ENCODE results near the gene MCRIP1. TPM values are rescaled to one million over a fixed set of nuclear protein-coding genes. Genes with fewer than 3 reads are reported as not detected.

MCRIP1 gene
- total RNA-seq, 4 donors from 2014 or later = 23.3 to 44.0 (median 33.2) TPM

DNA sequence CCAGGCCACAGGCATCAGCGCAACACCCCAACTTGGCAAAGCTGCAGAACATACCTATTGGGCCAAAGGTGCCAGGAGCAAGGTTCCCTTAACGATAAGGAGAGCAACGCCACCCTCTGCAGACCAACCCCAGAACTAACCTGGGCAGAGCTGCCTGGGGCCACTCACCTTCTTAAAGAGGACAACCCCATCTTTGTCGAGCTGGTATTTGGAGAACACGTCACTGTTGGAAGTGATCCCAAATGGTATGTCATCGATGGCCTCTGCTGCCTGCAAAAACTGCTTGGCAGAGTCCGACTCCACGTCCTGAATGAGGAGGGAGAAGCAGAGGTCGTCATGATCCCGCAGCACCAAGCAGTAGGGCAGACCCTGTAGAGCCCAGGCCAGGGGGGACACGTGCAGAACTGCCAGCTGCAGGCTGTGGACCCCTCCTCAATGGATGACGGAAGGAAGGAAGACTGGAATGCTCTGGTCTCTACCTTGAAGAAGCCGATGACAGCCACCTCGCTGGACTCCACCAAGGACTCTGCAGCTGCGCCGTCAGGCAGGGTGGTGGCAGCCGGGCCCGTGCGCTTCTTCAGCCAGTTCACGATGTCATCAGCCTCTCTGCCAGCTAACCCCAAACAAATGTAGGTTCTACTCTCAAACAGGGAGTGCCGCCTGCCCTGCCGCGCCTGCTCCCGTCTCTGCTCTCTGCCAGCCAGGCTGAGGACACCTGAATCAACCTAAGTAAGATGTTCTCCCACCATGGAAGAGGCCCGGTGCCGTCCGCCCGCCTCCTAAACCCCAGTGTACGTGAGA is 22.1 kb upstream of the MCRIP1 start:
- 79% methylated on average over 26 of the region's 29 CpGs; no CpG with 5 or more reads in 1 of the 2 donors for WGBS, 2 donors (ENCODE audit: low coverage in 1 of 2)
- Histone ChIP-seq H3K27ac (no peak overlapping the region), H3K4me1 (peaks cover 11 to 44% (median 22%) of the 10 kb centered on the region in 4 donors), H3K4me3 (no peak overlapping the region), H3K9me3 (no peaks in the 10 kb centered on the region), H3K36me3 (peaks cover 0 to 49% (median 17%) of the 10 kb centered on the region in 4 donors), H3K27me3 (no peaks in the 10 kb centered on the region)
- intact Hi-C loops (cut with DNase I; ENCODE audit: low total_unique reads) = no loop called here
- in situ Hi-C loops (cut with MboI; ENCODE audit: low pct_ligation_motif_present in 1 of 4, low pct_unique_long_range_greater_than_20kb in 1 of 4, low sequenced_read_pairs in 3 of 4) = no loop called here
- TF ChIP-seq EP300 (IDR thresholded peaks at IDR 0.05; ENCODE audit: low read depth) (no peak), POLR2A (IDR thresholded peaks at IDR 0.05) (no peak), POLR2AphosphoS5 (IDR thresholded peaks at IDR 0.05) (no peak)
- TF ChIP-seq, protein P1, sequence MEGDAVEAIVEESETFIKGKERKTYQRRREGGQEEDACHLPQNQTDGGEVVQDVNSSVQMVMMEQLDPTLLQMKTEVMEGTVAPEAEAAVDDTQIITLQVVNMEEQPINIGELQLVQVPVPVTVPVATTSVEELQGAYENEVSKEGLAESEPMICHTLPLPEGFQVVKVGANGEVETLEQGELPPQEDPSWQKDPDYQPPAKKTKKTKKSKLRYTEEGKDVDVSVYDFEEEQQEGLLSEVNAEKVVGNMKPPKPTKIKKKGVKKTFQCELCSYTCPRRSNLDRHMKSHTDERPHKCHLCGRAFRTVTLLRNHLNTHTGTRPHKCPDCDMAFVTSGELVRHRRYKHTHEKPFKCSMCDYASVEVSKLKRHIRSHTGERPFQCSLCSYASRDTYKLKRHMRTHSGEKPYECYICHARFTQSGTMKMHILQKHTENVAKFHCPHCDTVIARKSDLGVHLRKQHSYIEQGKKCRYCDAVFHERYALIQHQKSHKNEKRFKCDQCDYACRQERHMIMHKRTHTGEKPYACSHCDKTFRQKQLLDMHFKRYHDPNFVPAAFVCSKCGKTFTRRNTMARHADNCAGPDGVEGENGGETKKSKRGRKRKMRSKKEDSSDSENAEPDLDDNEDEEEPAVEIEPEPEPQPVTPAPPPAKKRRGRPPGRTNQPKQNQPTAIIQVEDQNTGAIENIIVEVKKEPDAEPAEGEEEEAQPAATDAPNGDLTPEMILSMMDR (IDR thresholded peaks at IDR 0.05) = no peak
- no peak for DNase-seq

DNA sequence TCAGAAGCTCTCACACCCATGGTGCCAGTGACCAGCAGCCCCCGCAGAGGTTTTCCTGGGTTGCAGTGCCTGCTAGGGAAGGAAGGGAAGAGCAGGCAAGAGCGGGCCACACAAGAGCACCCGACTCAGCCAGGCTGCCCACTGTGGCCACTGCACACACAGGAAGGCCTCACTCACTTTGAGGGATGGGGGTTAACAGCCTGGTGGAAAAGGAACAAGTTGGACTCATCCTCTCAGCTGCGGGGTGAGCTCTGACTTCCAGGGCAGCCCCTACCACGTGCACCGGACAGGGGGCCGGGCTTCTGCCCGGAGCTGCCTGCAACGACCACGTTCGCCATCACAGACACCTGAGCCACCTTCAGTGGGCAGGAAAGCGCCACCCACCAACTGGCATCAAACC is 19.1 kb upstream of the MCRIP1 start:
- 91% methylated on average over 5 of the region's 12 CpGs; no CpG with 5 or more reads in 1 of the 2 donors for WGBS, 2 donors (ENCODE audit: low coverage in 1 of 2)
- Histone ChIP-seq H3K9me3 (no peaks in the 10 kb centered on the region), H3K4me3 (no peak overlapping the region), H3K36me3 (peaks cover 0 to 69% (median 19%) of the 10 kb centered on the region in 4 donors), H3K27me3 (no peaks in the 10 kb centered on the region), H3K4me1 (peaks cover 0 to 20% (median 4%) of the 10 kb centered on the region in 4 donors), H3K27ac (no peak overlapping the region)
- intact Hi-C loops (cut with DNase I; ENCODE audit: low total_unique reads) (no loop called here), in situ Hi-C loops (cut with MboI; ENCODE audit: low pct_ligation_motif_present in 1 of 4, low pct_unique_long_range_greater_than_20kb in 1 of 4, low sequenced_read_pairs in 3 of 4) (no loop called here)
- TF ChIP-seq POLR2AphosphoS5 (IDR thresholded peaks at IDR 0.05) = no peak
- no peak for TF ChIP-seq POLR2A (IDR thresholded peaks at IDR 0.05)
- TF ChIP-seq, protein P1 (IDR thresholded peaks at IDR 0.05) = no peak
- DNase-seq = no peak

DNA sequence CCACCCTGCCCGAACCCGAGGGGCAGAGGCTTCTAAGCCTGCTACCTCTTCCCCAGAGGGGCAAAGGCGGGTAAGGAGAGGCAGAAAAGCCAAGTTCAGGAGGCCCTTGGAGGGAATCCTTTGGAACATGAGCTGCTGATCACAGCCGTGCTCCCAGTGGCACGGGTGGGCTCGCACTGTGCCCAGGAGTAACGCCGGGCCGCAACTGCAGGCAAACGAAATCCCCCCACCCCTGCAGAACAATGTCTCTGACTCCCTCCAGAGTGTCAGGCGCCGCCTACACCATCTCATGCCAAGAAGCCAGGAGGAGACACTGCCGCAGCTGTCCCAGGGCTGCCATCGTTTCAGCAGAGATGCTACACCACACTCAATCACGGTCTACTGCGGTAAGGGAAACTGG is 18.3 kb upstream of the MCRIP1 start:
- in situ Hi-C loops (cut with MboI; ENCODE audit: low pct_ligation_motif_present in 1 of 4, low pct_unique_long_range_greater_than_20kb in 1 of 4, low sequenced_read_pairs in 3 of 4) (no loop called here), intact Hi-C loops (cut with DNase I; ENCODE audit: low total_unique reads) (no loop called here)
- H3K9me3 ChIP-seq = no peaks in the 10 kb centered on the region
- H3K27me3 ChIP-seq = no peaks in the 10 kb centered on the region
- no peak overlapping the region for H3K27ac ChIP-seq
- TF ChIP-seq, protein P1 (IDR thresholded peaks at IDR 0.05) = no peak
- TF ChIP-seq EP300 (IDR thresholded peaks at IDR 0.05; ENCODE audit: low read depth) (no peak), POLR2A (IDR thresholded peaks at IDR 0.05) (no peak), POLR2AphosphoS5 (IDR thresholded peaks at IDR 0.05) (no peak)
- H3K36me3 ChIP-seq = peaks cover 0 to 77% (median 23%) of the 10 kb centered on the region in 4 donors
- no peak overlapping the region for H3K4me3 ChIP-seq
- H3K4me1 ChIP-seq = peaks cover 0 to 12% (median 1%) of the 10 kb centered on the region in 4 donors
- 96% methylated on average over 16 of the region's 16 CpGs; no CpG with 5 or more reads in 1 of the 2 donors for WGBS, 2 donors (ENCODE audit: low coverage in 1 of 2)
- DNase-seq = no peak

DNA sequence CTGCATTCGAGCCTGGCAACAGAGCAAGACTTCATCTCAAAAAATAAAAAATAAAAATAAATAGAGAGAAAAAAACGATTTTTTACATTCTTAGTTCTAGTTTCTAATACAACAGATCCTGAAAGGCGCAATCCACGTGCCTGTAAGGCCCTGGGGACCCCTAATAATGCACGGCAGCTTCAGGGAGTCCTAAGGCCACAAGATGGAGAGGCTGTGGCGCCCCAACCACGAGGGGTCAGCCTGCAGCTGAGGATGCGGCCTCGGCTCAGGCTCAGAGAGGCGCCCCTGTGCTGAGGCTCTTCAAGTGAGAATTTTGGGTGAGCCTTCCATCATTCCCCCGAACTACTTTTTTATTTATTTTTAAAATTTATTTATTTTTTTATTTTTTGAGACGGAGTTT is 16.4 kb upstream of the MCRIP1 start:
- H3K36me3 ChIP-seq = peaks cover 0 to 86% (median 34%) of the 10 kb centered on the region in 4 donors
- intact Hi-C loops (cut with DNase I; ENCODE audit: low total_unique reads) (no loop called here), in situ Hi-C loops (cut with MboI; ENCODE audit: low pct_ligation_motif_present in 1 of 4, low pct_unique_long_range_greater_than_20kb in 1 of 4, low sequenced_read_pairs in 3 of 4) (no loop called here)
- no peak overlapping the region for H3K27ac ChIP-seq
- H3K9me3 ChIP-seq = no peaks in the 10 kb centered on the region
- WGBS, 2 donors (ENCODE audit: low coverage in 1 of 2) = 90 to 93% methylated on average over 6 to 12 of the region's 12 CpGs
- H3K4me3 ChIP-seq = no peak overlapping the region
- no peak for DNase-seq
- TF ChIP-seq, protein P1 (IDR thresholded peaks at IDR 0.05) = no peak
- TF ChIP-seq EP300 (IDR thresholded peaks at IDR 0.05; ENCODE audit: low read depth) (no peak), POLR2AphosphoS5 (IDR thresholded peaks at IDR 0.05) (no peak), POLR2A (IDR thresholded peaks at IDR 0.05) (no peak)
- no peaks in the 10 kb centered on the region for H3K27me3 ChIP-seq
- no peaks in the 10 kb centered on the region for H3K4me1 ChIP-seq
